Ecto neural progenitor cell (in vitro differentiated cells): ENCODE results near the gene CCNI.
A peak's percentile ranks its signal among the peaks of the same experiment; 100 is the strongest.
"Not testable (repeated sequence)": the region's sequence is repeated elsewhere in the genome, so short reads cannot be mapped to it uniquely, and the experiment has no call there.

Experiments
- DNase-seq: peaks from one replicate; pipeline ENCODE4 v3.0.0-alpha.2; 2018; ENCODE audit warnings: low spot score

Gene CCNI

GRCh38 chr4:77075869-77076799 lies at the start of gene CCNI:
TSS of gene CCNI (minus strand) at chr4:77075989. CDS start at chr4:77066362, 9,627 bp downstream.
- DNase-seq, result peak; percentile 99

GRCh38 chr4:77124576-77124975 lies 48.8 kb upstream of the CCNI start:
- DNase-seq, result no peak

- no peak for DNase-seq
These were observed 47.6 kb upstream of the CCNI start for GRCh38 chr4:77123411-77123810.

GRCh38 chr4:77122656-77123055 lies 46.9 kb upstream of the CCNI start:
- no peak for DNase-seq

GRCh38 chr4:77121736-77122240 lies 46.0 kb upstream of the CCNI start:
- no peak for DNase-seq

GRCh38 chr4:77120886-77121508 lies 45.2 kb upstream of the CCNI start:
- DNase-seq, result no peak

GRCh38 chr4:77117721-77118120 lies 41.9 kb upstream of the CCNI start:
- no peak for DNase-seq

- DNase-seq, result no peak
These were observed 37.3 kb upstream of the CCNI start for GRCh38 chr4:77113069-77113468.

- no peak for DNase-seq
These were observed 34.9 kb upstream of the CCNI start for GRCh38 chr4:77110730-77111129.

- no peak for DNase-seq
These were observed 29.2 kb upstream of the CCNI start for GRCh38 chr4:77104791-77105540.

- no peak for DNase-seq
These were observed 28.6 kb upstream of the CCNI start for GRCh38 chr4:77104388-77104787.

- no peak for DNase-seq
These were observed 24.4 kb upstream of the CCNI start for GRCh38 chr4:77100234-77100633.

GRCh38 chr4:77097611-77098010 lies 21.8 kb upstream of the CCNI start:
- DNase-seq, result no peak

- peak; percentile 76 for DNase-seq
These were observed 19.5 kb upstream of the CCNI start for GRCh38 chr4:77095101-77095821.

- DNase-seq, result no peak
These were observed 18.7 kb upstream of the CCNI start for GRCh38 chr4:77094496-77094895.

GRCh38 chr4:77093401-77093800 lies 17.6 kb upstream of the CCNI start:
- no peak for DNase-seq

GRCh38 chr4:77092975-77093374 lies 17.2 kb upstream of the CCNI start:
- DNase-seq, result no peak

GRCh38 chr4:77089866-77090265 lies 14.1 kb upstream of the CCNI start:
- no peak for DNase-seq

- not testable (repeated sequence) for DNase-seq
These were observed 11.2 kb upstream of the CCNI start for GRCh38 chr4:77087027-77087426.

- DNase-seq, result no peak
These were observed 8.3 kb upstream of the CCNI start for GRCh38 chr4:77084019-77084639.

GRCh38 chr4:77082886-77083608 lies 7.3 kb upstream of the CCNI start:
- no peak for DNase-seq
